RPMI8226 (cell line): Measurements from ENCODE around the gene BCL11B.

ENCODE experiments used
- DNase-seq: peaks from one replicate; pipeline ENCODE4 v3.0.0-alpha.2; 2015

BCL11B gene

DNA sequence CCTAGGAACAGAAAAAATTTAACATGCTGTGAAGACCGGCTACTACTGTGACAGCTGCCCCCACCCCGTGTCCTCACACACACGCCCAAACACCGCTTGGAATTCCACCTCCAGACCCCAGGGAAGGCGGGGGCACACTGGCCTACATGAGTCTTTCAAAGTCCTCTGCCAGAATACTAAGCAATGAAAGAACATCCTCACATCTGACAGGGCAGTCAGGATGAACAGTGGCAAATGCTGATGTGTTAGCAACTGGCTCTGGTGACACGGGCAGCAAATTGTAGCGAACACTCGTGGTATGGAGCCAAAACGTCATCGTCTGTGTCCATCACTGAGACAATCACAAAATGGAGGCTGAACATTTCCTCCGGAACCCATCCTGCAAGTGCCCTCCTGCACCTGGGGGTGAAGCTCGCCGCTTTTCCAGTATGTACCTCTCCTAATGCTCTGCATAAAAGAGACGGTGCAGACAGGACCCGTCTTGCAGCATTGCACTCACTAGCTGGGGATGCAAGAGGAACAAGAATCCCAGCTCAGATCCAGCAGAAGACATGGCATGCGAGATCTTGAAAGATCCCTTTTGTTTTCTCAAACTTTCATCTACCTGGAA is 94.8 kb downstream of the BCL11B start:
- no peak for DNase-seq

- DNase-seq: no peak
Observed at GRCh38 chr14:99176156-99176945, 95.6 kb downstream of the BCL11B start.

DNA sequence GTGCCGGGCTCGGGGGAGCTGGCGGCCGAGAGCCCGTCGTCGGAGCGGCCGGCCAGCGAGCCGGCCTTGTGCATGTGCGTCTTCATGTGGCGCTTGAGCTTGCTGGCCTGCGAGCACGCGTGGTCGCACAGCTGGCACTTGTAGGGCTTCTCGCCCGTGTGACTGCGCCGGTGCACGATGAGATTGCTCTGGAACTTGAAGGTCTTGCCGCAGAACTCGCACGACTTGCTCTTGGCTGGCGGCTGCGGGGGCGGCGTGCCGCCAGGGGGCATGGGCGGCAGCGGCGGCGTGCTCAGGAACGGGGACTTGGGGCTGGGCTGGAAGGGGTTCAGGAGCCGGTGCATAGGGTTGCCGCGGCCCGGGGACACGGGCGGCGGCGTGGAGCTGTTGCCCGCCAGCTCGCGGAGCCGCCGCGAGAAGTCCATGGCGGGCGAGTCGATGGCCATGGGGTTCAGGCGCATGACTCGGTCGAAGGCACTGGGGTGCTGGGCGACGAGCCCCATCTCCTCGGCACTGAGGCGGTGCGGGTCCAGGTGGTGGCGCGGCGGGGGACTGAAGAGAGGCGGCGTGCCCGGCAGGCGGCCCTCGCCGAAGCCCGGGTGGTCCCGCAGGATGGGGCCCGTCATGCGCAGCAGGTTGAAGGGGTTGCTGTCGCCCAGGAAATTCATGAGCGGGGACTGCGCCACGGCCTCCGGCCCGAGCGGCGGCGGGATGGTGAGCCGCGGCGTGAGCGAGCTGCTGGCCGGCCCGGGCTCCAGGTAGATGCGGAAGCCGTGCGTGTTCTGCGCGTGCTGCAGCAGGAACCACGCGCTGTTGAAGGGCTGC is 96.5 kb downstream of the BCL11B start:
- no peak for DNase-seq

- DNase-seq: no peak
Observed at GRCh38 chr14:99174770-99175319, 97.2 kb downstream of the BCL11B start.

DNA sequence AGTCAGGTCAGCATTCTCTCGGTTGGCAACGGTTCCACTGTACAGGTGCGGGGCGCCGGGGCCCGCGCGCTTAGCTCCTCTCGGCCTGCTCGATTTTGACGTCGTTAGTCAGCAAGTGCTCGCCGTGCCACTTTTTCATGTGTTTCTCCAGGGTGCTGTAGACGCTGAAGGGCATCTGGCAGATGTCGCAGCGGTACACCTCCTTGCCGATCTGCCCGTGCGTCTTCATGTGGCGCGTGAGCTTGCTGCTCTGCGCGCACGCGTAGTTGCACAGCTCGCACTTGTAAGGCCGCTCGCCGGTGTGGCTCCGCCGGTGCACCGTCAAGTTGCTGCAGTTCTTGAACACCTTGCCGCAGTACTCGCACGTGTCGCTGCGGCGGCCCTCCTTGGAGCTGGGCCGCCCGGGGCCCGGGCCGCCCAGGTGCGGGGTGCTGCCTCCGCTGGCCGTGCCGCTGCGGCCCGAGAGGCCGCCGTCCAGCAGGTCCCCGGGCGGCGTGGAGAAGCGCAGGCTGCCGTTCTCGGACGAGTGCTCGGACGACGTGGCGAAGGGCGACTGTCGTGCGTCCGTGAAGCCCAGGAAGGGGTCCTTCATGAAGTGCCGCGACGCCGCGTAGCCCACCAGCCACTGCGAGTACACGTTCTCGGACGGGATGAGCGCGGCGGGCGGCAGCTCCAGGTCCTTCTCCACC is 97.8 kb downstream of the BCL11B start:
- no peak for DNase-seq

DNA sequence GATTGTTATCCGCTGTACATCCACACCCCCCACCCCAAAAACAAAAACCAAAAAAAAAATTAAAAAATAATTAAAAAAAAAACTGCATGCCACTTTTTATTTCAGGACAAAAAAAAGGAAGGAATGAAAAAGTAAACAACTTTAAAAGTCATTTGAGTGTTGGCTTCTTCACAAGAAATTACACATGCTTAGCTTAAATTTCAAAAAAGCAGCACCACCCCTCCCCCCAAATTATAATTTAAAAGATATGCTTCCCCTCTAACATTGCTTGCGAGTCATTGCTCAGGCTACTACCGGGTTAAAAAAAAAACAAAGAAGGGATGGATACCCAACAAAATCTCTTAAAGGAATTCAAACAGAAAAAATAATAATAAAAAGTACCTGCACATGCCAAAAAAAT is 98.5 kb downstream of the BCL11B start:
- no peak for DNase-seq

DNA sequence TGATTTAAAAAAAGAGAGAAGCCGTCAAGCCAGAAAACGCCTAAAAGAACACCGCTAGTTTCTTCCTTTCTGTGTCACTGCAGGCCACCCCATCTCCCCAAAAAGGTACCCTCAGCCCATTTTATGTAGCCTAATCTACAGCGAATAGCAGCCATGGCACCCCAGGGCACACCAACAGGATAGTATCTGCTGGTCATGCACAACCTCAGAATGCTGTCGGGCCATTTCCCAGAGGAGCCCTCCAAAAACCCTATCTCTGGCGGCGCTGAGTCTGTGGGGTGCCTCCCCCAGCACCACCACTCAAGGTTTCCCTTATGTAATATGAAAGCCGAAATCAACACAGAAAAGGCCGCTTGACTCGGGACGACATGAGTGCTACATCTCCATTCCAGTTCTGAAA is 98.9 kb downstream of the BCL11B start:
- DNase-seq: no peak

DNA sequence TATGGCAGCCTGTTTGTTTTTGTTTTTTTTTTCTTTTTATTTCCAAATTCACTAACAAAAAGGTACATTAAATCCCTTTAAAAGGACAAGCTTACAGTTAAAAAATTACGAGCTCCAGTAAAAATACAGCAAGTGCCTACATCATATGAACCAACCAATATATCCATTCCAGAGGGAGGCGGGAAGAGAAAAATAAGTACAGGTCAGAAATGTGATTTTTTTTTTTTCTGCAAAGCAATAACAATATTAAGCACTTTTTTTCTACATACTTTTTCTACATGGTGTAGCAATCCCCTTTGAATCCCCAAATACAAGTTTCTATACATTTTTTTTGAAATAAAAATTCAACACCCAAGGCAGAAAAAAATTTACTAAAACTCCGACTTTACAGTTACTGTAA is 100.6 kb downstream of the BCL11B start:
- no peak for DNase-seq

DNA sequence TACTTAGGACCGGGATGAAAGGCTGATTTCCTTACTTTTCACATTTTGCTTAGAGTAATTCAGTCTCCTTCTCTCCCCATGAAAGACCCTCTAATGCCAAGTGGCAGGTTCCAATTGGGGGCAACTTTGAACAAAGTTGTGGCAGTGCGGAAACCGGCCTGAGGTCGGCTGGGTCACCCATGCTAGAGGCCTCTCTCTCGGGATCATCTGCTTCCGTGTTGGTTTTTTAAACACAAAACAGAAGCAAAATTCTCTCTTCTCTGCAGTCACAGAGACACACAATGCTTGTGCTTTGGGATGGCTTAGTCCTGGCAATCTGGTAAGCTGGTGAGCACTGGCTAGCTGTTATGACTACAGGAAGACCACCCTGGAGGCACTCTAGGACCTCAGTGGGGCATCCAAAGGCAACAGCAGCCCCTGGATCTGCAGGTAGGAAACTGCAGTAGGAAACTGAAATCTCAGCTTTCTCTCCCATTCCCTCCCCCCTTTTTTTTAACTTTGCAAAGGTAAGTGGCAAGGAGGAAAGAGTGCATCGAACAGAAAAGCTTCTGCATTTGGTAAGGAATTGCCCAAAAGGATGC is 102.1 kb downstream of the BCL11B start:
- no peak for DNase-seq

DNA sequence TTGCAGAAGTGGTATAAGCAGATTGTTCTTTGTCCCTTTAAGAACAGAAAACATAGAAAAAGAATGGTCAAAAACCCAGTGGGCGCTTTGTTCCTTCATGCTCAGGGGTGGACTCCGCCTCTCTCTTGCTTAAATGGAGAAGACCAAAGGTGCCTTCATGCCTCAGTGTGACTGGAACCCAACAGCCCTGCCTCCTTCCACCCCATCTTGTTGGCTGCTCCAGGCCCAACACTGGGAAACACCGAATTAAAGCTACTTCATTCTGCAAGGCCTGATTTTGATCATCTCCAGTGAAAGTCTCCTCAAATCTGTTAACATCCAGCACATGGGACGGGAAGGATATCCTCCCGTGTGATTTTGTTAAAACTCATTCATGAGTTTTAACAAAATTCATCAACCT is 103.7 kb downstream of the BCL11B start:
- no peak for DNase-seq

DNA sequence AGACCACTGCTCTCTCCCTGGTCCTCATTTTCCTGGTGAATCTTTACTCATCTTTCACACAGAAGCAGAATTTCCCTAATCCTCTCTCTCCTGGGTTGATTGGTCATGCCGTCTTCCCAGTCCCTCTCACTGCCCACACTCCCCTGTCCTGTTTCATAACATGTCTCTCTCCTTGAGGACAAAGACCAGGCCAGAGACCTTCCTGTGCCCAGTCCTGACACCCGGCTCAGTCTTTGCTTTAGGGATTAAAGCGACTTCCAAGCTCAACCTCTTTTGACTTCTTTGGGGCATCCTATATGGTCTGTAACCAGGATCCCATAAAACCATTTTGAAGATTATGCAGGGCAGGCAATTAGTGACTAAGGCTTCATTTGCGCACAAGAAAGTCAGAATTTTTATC is 105.5 kb downstream of the BCL11B start:
- no peak for DNase-seq

- DNase-seq: no peak
Observed at GRCh38 chr14:99164712-99165111, 107.3 kb downstream of the BCL11B start.

DNA sequence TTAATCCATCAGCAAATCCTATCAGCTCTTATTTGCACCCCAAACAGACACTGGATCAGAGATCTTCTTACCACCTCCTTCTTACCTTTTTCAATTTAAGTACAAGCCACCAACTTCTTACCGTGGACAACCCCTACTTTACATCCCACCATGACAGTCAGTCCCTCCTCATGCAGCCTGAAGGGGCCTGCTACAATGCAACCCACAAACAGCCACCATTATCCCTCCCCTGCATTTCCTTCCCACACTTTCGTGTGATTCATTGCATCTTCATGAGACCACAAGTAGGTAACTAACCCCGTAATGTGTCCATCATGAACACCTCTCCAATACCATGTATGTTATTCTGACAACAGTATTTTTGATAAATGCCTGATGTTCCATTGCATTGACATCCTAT is 108.6 kb downstream of the BCL11B start:
- no peak for DNase-seq

GRCh38 chr14:99159341-99160340 is 112.4 kb downstream of the BCL11B start:
- DNase-seq: no peak

DNA sequence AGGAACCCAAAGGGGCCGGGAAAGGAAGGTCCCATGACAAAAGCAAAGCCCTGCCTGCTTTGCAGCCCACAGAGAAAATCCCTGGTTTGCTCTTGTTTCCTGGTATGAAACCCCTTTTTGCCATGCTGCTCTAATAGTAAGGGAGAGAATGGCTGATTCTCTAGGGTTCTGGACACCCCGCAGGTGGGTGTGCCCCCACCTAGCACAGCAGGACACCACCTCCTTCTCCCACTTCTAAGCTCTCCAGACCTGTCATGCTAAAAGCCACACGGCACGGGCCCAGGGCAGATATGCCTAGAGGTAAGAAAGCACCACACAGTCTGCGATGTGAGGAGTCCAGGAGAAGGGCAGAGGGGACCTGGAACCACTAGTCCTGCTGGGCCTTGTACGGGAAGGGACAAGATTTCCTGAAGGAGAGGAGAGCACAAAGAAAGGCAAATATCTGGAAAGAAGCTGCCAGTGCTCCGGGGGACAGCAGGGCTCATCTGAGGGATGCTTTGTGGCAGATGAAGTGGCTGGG is 113.3 kb downstream of the BCL11B start:
- no peak for DNase-seq

DNA sequence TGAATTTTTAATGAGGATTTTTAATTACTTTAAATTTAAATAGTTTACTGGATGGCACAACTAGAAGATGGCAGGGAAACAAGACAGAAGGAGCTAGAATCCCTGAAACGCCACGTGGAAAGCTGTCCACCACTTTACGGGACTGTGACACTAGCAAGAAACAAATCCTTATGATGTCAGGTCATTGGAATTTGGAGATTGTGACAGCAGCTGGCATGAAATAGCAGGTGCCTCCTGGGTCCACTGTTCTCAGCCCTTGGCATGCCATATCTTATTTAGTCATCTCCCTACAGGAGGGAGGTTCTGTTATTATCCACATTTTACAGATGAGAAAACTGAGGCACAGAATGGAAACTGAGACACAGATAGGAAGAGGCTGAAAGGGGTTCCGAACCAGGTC is 113.8 kb downstream of the BCL11B start:
- no peak for DNase-seq

DNA sequence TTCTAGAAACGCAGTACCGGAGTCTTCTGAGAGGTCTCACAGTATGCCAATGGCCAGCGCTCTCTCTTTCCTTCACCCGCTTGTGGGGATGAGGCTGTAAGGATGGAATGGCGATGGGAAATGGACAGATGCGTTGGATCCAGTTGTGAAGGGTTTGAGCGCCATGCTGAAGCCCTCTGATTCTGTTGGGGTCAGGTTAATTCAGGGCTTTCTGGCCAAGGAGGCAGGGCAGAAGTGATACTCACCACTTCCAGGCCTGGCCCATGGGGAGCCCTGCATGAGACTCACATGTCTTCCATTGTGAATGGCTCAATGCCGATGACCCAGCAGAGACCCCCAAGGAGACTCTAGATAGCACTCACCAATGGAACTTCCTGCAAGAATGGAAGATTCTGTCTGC is 114.3 kb downstream of the BCL11B start:
- DNase-seq: no peak

DNA sequence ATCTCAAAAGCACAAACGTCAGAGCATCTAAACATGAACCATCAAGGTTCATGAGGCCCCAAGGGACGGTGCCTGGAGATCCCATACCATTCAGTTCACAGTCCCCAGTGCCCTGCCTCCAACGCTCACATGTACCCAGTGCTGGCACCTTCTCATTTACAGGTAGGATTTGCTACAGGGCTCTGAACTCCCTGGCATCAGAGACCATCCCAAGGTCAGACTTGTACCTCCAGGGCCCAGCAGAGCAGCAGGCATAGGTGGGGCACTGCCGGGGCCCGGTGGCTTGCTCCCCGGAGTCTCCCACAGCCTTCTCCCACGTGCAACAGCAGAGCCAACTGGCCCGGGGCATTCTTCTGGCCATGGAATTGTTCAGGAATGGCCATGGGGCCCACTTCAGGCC is 114.8 kb downstream of the BCL11B start:
- no peak for DNase-seq

DNA sequence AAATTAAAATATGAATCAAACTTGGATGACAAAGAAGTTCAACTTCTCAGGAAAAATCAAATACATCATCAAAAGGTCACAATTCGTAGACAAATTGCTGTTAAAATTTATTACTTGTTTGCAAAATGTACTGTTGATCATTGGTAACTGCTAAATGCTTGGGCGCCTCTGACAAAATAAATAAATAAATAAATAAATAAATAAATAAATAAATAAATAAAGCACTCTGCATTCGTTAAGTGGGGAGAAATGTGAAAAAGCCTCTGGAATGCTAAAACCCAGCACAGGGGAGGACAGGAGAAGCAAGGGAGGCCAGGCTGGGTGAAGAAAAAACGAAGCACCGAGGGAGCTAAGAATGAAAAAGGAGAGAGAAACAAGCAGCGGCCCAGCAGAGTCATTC is 115.2 kb downstream of the BCL11B start:
- no peak for DNase-seq

DNA sequence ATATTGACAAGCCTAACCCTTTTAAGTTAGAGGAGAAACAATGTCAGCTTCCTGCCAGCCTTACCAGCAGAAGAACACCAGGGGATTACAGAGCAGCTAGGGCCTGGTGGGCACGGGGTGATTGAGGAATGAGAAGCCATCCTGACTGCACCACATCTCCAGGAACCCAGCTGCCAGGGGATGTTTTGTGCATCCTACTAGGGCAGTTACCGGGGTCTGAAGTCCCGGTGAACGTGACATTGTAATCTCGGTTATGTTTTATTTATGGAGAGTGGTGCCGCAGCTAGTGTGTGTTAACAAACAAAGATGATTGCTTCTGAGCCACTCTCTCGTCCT is 115.9 kb downstream of the BCL11B start:
- DNase-seq: no peak
